Measurements from ENCODE around the gene NFIX. TPM values are rescaled to one million over a fixed set of nuclear protein-coding genes. Genes with fewer than 3 reads are reported as not detected.
A peak's percentile ranks its signal among the peaks of the same experiment; 100 is the strongest.

NFIX gene
- total and polyA plus RNA-seq, 2 experiments from 2014 or later: 0.06 to 0.14 TPM

DNA sequence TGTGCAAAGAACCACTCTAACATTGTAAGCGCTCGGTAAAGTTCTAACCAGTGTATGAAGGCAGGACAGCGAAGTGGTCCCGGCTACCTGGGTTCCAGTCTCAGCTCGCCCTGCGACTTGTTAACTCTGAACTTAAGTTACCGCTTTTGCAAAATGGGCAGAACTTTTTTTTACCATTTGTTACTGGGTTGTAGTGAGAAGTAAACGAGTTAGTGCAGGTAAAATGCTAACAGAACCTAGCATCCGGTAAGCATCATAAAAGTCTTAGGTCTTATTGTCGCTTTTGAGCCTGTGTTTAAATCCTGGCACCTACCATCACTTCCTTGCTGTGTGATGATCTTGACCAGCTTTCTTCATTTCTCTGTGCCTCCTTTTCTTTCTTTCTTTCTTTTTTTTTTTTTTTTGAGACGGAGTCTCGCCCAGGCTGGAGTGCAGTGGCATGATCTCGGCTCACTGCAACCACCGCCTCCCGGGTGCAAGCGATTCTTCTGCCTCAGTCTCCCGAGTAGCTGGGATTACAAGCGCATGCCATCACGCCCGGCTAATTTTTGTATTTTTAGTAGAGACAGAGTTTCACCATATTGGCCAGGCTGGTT, 122.0 kb downstream of the NFIX start:
- H3K27me3 ChIP-seq (ENCODE audit: insufficient read depth): no peaks in the 10 kb centered on the region
- H4K20me1 ChIP-seq (replicated peaks; ENCODE audit: insufficient read depth): peaks cover 41% of the 10 kb centered on the region
- peak overlapping the region; percentile 76 for H3K4me2 ChIP-seq
- DNase-seq (ENCODE audit: low spot score) (no peak), ATAC-seq (no peak)
- peaks cover 70% of the 10 kb centered on the region for H3K79me2 ChIP-seq (replicated peaks; ENCODE audit: insufficient read depth)
- no peak for TF ChIP-seq ZNF114 (CRISPR knock-in tag; IDR thresholded peaks at IDR 0.05)
- no peak for TF ChIP-seq ZNF331 (CRISPR knock-in tag; IDR thresholded peaks at IDR 0.05; ENCODE audit: low read depth)
- TF ChIP-seq, protein P1, sequence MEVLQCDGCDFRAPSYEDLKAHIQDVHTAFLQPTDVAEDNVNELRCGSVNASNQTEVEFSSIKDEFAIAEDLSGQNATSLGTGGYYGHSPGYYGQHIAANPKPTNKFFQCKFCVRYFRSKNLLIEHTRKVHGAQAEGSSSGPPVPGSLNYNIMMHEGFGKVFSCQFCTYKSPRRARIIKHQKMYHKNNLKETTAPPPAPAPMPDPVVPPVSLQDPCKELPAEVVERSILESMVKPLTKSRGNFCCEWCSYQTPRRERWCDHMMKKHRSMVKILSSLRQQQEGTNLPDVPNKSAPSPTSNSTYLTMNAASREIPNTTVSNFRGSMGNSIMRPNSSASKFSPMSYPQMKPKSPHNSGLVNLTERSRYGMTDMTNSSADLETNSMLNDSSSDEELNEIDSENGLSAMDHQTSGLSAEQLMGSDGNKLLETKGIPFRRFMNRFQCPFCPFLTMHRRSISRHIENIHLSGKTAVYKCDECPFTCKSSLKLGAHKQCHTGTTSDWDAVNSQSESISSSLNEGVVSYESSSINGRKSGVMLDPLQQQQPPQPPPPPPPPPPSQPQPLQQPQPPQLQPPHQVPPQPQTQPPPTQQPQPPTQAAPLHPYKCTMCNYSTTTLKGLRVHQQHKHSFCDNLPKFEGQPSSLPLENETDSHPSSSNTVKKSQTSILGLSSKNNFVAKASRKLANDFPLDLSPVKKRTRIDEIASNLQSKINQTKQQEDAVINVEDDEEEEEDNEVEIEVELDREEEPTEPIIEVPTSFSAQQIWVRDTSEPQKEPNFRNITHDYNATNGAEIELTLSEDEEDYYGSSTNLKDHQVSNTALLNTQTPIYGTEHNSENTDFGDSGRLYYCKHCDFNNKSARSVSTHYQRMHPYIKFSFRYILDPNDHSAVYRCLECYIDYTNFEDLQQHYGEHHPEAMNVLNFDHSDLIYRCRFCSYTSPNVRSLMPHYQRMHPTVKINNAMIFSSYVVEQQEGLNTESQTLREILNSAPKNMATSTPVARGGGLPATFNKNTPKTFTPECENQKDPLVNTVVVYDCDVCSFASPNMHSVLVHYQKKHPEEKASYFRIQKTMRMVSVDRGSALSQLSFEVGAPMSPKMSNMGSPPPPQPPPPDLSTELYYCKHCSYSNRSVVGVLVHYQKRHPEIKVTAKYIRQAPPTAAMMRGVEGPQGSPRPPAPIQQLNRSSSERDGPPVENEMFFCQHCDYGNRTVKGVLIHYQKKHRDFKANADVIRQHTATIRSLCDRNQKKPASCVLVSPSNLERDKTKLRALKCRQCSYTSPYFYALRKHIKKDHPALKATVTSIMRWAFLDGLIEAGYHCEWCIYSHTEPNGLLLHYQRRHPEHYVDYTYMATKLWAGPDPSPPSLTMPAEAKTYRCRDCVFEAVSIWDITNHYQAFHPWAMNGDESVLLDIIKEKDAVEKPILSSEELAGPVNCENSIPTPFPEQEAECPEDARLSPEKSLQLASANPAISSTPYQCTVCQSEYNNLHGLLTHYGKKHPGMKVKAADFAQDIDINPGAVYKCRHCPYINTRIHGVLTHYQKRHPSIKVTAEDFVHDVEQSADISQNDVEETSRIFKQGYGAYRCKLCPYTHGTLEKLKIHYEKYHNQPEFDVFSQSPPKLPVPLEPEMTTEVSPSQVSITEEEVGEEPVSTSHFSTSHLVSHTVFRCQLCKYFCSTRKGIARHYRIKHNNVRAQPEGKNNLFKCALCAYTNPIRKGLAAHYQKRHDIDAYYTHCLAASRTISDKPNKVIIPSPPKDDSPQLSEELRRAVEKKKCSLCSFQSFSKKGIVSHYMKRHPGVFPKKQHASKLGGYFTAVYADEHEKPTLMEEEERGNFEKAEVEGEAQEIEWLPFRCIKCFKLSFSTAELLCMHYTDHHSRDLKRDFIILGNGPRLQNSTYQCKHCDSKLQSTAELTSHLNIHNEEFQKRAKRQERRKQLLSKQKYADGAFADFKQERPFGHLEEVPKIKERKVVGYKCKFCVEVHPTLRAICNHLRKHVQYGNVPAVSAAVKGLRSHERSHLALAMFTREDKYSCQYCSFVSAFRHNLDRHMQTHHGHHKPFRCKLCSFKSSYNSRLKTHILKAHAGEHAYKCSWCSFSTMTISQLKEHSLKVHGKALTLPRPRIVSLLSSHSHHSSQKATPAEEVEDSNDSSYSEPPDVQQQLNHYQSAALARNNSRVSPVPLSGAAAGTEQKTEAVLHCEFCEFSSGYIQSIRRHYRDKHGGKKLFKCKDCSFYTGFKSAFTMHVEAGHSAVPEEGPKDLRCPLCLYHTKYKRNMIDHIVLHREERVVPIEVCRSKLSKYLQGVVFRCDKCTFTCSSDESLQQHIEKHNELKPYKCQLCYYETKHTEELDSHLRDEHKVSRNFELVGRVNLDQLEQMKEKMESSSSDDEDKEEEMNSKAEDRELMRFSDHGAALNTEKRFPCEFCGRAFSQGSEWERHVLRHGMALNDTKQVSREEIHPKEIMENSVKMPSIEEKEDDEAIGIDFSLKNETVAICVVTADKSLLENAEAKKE (CRISPR knock-in tag; IDR thresholded peaks at IDR 0.05): no peak
- TF ChIP-seq JUNB (IDR thresholded peaks at IDR 0.05; ENCODE audit: unreplicated experiment): no peak
- no peak for TF ChIP-seq POLR2AphosphoS5 (IDR thresholded peaks at IDR 0.05; ENCODE audit: low read depth)
- H3K4me3 ChIP-seq: peak overlapping the region; percentile 99
- Mint-ChIP-seq H3K27ac (peak overlapping the region; percentile 99), H3K9me3 (peaks cover 3% of the 10 kb centered on the region; the same call in 2 of the 3 replicates), H3K4me1 (peaks cover 44% of the 10 kb centered on the region), H3K27me3 (ENCODE audit: insufficient read depth, low read depth, poor library complexity) (peaks cover 31% of the 10 kb centered on the region), H3K36me3 (ENCODE audit: low read depth) (peaks cover 52% of the 10 kb centered on the region), H3K4me3 (peak overlapping the region; percentile 99)
- H2AFZ ChIP-seq: no peak overlapping the region; the same call in 1 of the 2 replicates
- peaks cover 11% of the 10 kb centered on the region for H3K36me3 ChIP-seq (ENCODE audit: insufficient read depth)
- H3K4me1 ChIP-seq (ENCODE audit: insufficient read depth): peaks cover 37% of the 10 kb centered on the region
- peaks cover 9% of the 10 kb centered on the region for H3F3A ChIP-seq (replicated peaks; ENCODE audit: low read depth)
- no peaks in the 10 kb centered on the region for H3K9me2 ChIP-seq (ENCODE audit: insufficient read depth)
- H3K27ac ChIP-seq (ENCODE audit: low read depth): peak overlapping the region; percentile 98; the same call in 1 of the 2 replicates

All from GM23338 (cell line).